Sigmoid colon (tissue), 7 donors: Measurements from ENCODE around the gene IRF2BP2. TPM values are rescaled to one million over a fixed set of nuclear protein-coding genes. Genes with fewer than 3 reads are reported as not detected.

Source experiments
- DNase-seq: peaks from one replicate; pipeline ENCODE4 v3.0.0-alpha.2; 2019
- H3K27ac ChIP-seq, 4 donors: fragments of 200-600 bp; sonication (generic); one replicate each; pipeline ENCODE4 v1.5.1; 2016 to 2019; ENCODE audit warnings: mild to moderate bottlenecking in 1 of 4
- H3K27me3 ChIP-seq, 3 donors: fragments of 200-600 bp; sonication (generic); one replicate each; pipeline ENCODE4 v1.5.1; 2019; ENCODE audit warnings: mild to moderate bottlenecking in 1 of 3
- H3K36me3 ChIP-seq, 4 donors: fragments of 200-600 bp; sonication (generic); one replicate each; pipeline ENCODE4 v1.5.1; 2016 to 2019
- H3K4me1 ChIP-seq, 4 donors: fragments of 200-600 bp; sonication (generic); one replicate each; pipeline ENCODE4 v1.5.1; 2017 to 2019
- H3K4me3 ChIP-seq, 4 donors: fragments of 200-600 bp; sonication (generic); one replicate each; pipeline ENCODE4 v1.5.1; 2017 to 2019; ENCODE audit warnings: mild to moderate bottlenecking in 2 of 4, moderate library complexity in 1 of 4
- H3K9me3 ChIP-seq, 4 donors: fragments of 200-600 bp in 3 of 4; sonication (generic) in 3 of 4; one replicate each; pipeline versions ENCODE4 v1.5.1 to v1.6.1; 2013 to 2019
- EP300 ChIP-seq, 4 donors: sonication (generic); formaldehyde crosslinking; IDR thresholded peaks; one replicate each; pipeline ENCODE4 v1.6.1; 2017; ENCODE audit warnings: antibody characterized with exemption in 4 of 4
- POLR2A ChIP-seq, 2 donors: fragments of 450-650 bp; IDR thresholded peaks; one replicate each; pipeline ENCODE4 v1.6.1; 2016; ENCODE audit warnings: antibody characterized with exemption in 2 of 2, mild to moderate bottlenecking in 2 of 2, moderate library complexity in 2 of 2
- POLR2AphosphoS5 ChIP-seq, 4 donors: sonication (generic); formaldehyde crosslinking; IDR thresholded peaks; one replicate each; pipeline ENCODE4 v1.6.1; 2017; ENCODE audit warnings: antibody characterized with exemption in 4 of 4
- WGBS, 2 donors: extraction: QIAGEN DNeasy Blood & Tissue Kit; methylation state at CpG; one replicate each; pipeline ENCODE4 v1.1.7; 2013; 5-methylcytosine and 5-hydroxymethylcytosine counted together
- intact Hi-C: fragments of 100-400 bp; cut with DNase I; formaldehyde crosslinking; loops from one replicate; pipeline ENCODE4 v1.15.1; 2023
- polyA plus RNA-seq, 3 donors: library from polyadenylated mRNA; stranded (reverse); fragments of 200-250 nt; gene quantifications; one replicate each; pipeline ENCODE4 v1.2.3, GENCODE V29; 2013
- total RNA-seq, 4 donors: library from RNA; depleted of rRNA; stranded (reverse); fragments of >200 nt; gene quantifications; one replicate each; pipeline ENCODE4 v1.1.0, GENCODE V29; 2016
- TF ChIP-seq, protein P1 (sequence below), 4 experiments: fragments of 450-650 bp in 3 of 4; fragments of 200-600 bp in 1 of 4; IDR thresholded peaks; one replicate each; pipeline ENCODE4 v1.5.1; 2016 to 2019; ENCODE audit warnings: antibody characterized with exemption in 4 of 4, mild to moderate bottlenecking in 3 of 4, moderate library complexity in 2 of 4
- donor health status: healthy with polysubstance abuse.
- donor health status: Bipolar disorder and iron deficiency.
- donor health status: healthy.

The IRF2BP2 gene
- total and polyA plus RNA-seq, 7 donors = 39.1 to 86.9 (median 59.6) TPM

DNA sequence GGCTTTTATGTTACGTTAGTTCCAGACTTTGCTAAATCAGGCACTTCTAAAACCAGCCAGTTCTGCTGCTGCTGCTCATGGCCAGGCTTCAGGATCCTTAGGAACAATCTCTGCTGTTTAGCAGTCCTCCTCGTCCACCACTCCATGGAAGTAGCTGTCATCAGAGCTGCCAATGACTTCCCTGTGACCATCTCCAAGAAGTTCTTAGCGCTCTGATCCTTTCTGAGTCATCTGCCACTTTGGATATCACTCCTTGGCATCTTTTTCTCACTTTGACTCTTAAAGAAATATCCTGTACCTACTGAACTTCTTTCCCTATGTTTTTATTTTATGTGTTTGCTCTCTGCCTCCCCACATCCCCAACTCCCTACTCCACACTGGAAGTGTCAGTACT is 14.7 kb upstream of the IRF2BP2 start:
- 66 to 80% methylated on average over 3 of the region's 3 CpGs for WGBS, 2 donors
- Histone ChIP-seq H3K9me3 (no peaks in the 10 kb centered on the region), H3K27ac (no peak overlapping the region), H3K4me3 (no peak overlapping the region), H3K36me3 (no peaks in the 10 kb centered on the region), H3K27me3 (no peaks in the 10 kb centered on the region), H3K4me1 (peaks cover 0 to 13% (median 8%) of the 10 kb centered on the region in 4 donors)
- no peak for DNase-seq
- TF ChIP-seq POLR2AphosphoS5 (IDR thresholded peaks at IDR 0.05) (no peak), POLR2A (IDR thresholded peaks at IDR 0.05) (no peak), EP300 (IDR thresholded peaks at IDR 0.05) (no peak)
- TF ChIP-seq, protein P1, sequence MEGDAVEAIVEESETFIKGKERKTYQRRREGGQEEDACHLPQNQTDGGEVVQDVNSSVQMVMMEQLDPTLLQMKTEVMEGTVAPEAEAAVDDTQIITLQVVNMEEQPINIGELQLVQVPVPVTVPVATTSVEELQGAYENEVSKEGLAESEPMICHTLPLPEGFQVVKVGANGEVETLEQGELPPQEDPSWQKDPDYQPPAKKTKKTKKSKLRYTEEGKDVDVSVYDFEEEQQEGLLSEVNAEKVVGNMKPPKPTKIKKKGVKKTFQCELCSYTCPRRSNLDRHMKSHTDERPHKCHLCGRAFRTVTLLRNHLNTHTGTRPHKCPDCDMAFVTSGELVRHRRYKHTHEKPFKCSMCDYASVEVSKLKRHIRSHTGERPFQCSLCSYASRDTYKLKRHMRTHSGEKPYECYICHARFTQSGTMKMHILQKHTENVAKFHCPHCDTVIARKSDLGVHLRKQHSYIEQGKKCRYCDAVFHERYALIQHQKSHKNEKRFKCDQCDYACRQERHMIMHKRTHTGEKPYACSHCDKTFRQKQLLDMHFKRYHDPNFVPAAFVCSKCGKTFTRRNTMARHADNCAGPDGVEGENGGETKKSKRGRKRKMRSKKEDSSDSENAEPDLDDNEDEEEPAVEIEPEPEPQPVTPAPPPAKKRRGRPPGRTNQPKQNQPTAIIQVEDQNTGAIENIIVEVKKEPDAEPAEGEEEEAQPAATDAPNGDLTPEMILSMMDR (IDR thresholded peaks at IDR 0.05) = no peak
- intact Hi-C loops = loop anchor here (5.0 kb wide), 1 partner anchor 48 kb away; no protein-coding TSS in a partner anchor

DNA sequence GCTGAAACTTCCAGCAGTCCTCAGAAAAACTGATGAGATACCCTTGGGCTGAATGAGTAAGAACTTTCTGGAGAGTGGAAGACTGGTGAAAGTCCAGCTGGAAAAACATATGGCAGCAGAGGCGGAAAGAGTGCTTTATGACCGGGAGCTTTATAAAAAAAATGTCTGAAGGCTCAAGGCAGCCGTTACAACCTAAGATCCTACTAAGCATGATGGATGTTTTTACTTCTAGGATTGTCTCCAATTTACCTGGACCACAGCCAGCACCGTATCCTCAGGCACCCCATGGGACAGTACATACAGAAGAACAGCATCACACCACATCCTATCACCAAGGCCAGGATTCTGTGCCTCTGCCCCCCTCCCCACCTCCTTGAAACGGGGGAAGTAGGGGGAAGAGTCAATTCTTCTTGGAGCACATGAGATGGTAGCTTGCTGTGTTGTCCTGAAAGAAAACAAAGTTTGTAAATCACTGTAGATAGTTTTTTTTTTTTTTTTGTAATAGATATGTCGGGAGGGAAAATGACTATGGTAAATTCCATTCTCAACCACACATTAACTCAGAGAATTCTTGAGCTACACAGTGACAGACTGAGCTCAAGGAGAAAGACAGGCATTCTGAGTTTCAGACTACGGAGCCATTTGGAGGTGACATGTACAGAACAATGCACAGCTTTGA is 11.8 kb upstream of the IRF2BP2 start:
- Histone ChIP-seq H3K27ac (peak overlapping the region in 1 of 4 donors; percentile 30), H3K36me3 (no peaks in the 10 kb centered on the region), H3K4me1 (peaks cover 0 to 25% (median 8%) of the 10 kb centered on the region in 4 donors), H3K27me3 (no peaks in the 10 kb centered on the region), H3K9me3 (no peaks in the 10 kb centered on the region), H3K4me3 (no peak overlapping the region)
- 21 to 52% methylated on average over 7 of the region's 7 CpGs for WGBS, 2 donors
- no peak for TF ChIP-seq EP300 (IDR thresholded peaks at IDR 0.05)
- peak in 1 of 4 donors; percentile 15 for TF ChIP-seq POLR2AphosphoS5 (IDR thresholded peaks at IDR 0.05)
- DNase-seq = no peak
- intact Hi-C loops = loop anchor here (5.0 kb wide), 1 partner anchor 51 kb away; no protein-coding TSS in a partner anchor

DNA sequence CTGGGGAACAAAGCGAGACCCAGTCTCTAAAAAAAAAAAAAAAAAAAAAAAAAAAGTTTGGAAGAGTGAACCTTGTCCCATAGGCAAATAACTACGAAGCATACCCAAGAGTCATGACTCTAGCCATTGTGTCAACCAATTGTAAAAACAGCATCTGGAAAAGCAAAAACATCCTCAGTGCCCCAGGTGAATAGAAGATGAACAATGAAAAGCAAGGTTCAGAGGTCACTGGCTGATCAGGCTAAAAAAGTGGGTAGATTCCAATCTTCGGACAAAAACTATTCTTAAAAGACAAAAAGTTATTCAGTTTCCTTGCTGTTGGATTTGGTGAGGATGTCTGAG is 11.1 kb upstream of the IRF2BP2 start:
- no peaks in the 10 kb centered on the region for H3K36me3 ChIP-seq
- H3K9me3 ChIP-seq = no peaks in the 10 kb centered on the region
- TF ChIP-seq POLR2A (IDR thresholded peaks at IDR 0.05) (no peak), EP300 (IDR thresholded peaks at IDR 0.05) (no peak), POLR2AphosphoS5 (IDR thresholded peaks at IDR 0.05) (no peak)
- TF ChIP-seq, protein P1 (IDR thresholded peaks at IDR 0.05) = no peak
- WGBS, 2 donors = 66 to 87% methylated on average over 3 of the region's 3 CpGs
- peaks cover 0 to 32% (median 10%) of the 10 kb centered on the region in 4 donors for H3K4me1 ChIP-seq
- no peaks in the 10 kb centered on the region for H3K27me3 ChIP-seq
- DNase-seq = no peak
- no peak overlapping the region for H3K4me3 ChIP-seq
- peak overlapping the region in 1 of 4 donors; percentile 30 for H3K27ac ChIP-seq
- intact Hi-C loops = loop anchor here (5.0 kb wide), 1 partner anchor 51 kb away; no protein-coding TSS in a partner anchor

DNA sequence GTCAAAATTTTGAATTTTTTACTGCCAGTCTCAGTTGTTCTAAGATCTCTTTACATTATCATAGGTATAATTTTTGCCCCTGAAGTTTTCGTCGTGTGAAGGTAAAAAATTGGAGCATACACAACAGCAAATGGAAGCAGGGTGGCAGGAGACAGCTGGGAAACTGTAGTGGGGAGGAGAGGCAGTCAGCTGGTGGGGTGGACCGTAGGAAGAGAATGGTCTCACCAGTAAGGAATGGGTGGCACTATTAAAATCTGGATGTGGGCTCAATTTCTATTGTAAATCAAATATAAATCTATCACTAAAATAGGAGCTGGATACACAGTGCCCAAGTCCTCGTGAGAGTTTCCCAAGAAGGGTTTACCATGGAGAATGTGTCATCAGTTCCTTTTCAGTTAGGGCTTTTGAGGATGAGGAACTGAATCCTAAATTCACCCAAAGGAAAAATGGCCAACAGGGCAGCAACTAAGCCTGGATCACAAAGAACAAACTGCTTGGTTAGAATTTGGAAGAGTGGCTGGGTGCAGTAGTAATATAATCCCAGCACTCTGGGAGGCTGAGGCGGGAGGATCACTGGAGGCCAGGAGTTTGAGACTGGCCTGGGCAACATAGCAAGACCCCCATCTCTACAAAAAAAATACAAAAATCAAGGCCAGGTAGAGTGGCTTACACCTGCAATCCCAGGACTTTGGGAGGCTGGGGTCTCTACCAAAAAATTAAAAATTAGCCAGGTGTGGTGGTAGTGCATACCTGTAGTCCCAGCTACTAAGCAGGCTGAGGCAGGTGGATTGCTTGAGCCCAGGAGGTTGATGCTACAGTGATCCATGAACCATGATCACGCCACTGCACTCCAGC is 10.5 kb upstream of the IRF2BP2 start:
- Histone ChIP-seq H3K4me3 (no peak overlapping the region), H3K27ac (peak overlapping the region in 2 of 4 donors; percentile 4 to 37), H3K27me3 (no peaks in the 10 kb centered on the region), H3K9me3 (no peaks in the 10 kb centered on the region), H3K36me3 (no peaks in the 10 kb centered on the region), H3K4me1 (peaks cover 0 to 33% (median 11%) of the 10 kb centered on the region in 4 donors)
- no peak for DNase-seq
- 48 to 69% methylated on average over 6 of the region's 6 CpGs for WGBS, 2 donors
- intact Hi-C loops = loop anchor here (5.0 kb wide), 1 partner anchor 52 kb away; no protein-coding TSS in a partner anchor
- TF ChIP-seq POLR2AphosphoS5 (IDR thresholded peaks at IDR 0.05) (no peak), POLR2A (IDR thresholded peaks at IDR 0.05) (no peak), EP300 (IDR thresholded peaks at IDR 0.05) (no peak)
- TF ChIP-seq, protein P1 (IDR thresholded peaks at IDR 0.05) = no peak

DNA sequence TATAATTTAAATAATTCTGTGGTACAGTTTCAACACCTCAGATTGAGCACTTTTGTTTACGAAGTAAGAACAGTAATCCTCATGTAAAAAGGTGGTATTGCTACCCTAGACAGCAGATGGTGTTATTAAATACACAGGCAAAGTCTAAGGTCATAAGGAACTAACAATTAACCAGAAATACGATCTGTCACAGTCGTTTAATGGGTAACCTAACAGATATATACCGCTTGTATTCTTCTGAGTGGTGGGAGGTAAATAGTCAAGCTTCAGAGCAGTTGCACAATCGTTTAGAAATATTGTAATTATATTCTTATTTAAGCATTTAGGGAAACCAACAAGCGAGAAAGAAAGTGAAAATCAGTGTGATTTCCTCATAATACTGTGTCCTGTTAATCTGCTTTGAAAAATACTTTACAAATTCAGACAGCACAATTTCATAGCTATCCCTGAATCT is 9.8 kb upstream of the IRF2BP2 start:
- Histone ChIP-seq H3K9me3 (no peaks in the 10 kb centered on the region), H3K4me1 (peaks cover 0 to 33% (median 11%) of the 10 kb centered on the region in 4 donors)
- intact Hi-C loops = loop anchor here (5.0 to 10.0 kb wide), 2 partner anchors 52 to 205 kb away; no protein-coding TSS in a partner anchor

More for the DNA sequence above, 9.8 kb upstream of the IRF2BP2 start:
- no peaks in the 10 kb centered on the region for H3K36me3 ChIP-seq
- TF ChIP-seq, protein P1 (IDR thresholded peaks at IDR 0.05) = no peak
- TF ChIP-seq POLR2AphosphoS5 (IDR thresholded peaks at IDR 0.05) = no peak
- TF ChIP-seq EP300 (IDR thresholded peaks at IDR 0.05) = no peak
- no peak for TF ChIP-seq POLR2A (IDR thresholded peaks at IDR 0.05)
- no peak for DNase-seq
- H3K4me3 ChIP-seq = no peak overlapping the region
- no peaks in the 10 kb centered on the region for H3K27me3 ChIP-seq
- 9 to 42% methylated on average over 6 of the region's 6 CpGs for WGBS, 2 donors
- H3K27ac ChIP-seq = peak overlapping the region in 1 of 4 donors; percentile 37
